OCI-LY7 (cell line): ENCODE results near the gene ACSM2A. TPM values are rescaled to one million over a fixed set of nuclear protein-coding genes. Genes with fewer than 3 reads are reported as not detected.

Experiments used
- BruUV-seq: library from RNA; stranded (reverse); fragments of 400-500 nt; replicated peaks from 2 replicates; lab custom pipeline; 2021; lab: Mats Ljungman, UMichigan
- CTCF ChIA-PET: fragments of 300-600 bp; sonication (Branson Sonifier 250); formaldehyde crosslinking; loops from one replicate; lab custom pipeline; 2022; ENCODE audit warnings: antibody characterized with exemption; ENCODE audit not compliant: unreplicated experiment; lab: Charles Lee
- POLR2A ChIA-PET: fragments of 300-600 bp; sonication (Branson Sonifier 250); formaldehyde crosslinking; loops from one replicate; lab custom pipeline; 2022; ENCODE audit warnings: antibody characterized with exemption; lab: Charles Lee
- DNase-seq: peaks from one replicate; pipeline ENCODE4 v3.0.0-alpha.2; 2015; ENCODE audit warnings: low spot score
- H2AFZ ChIP-seq: fragments of 200-600 bp; sonication (generic), shearing (Covaris generic); 2 replicates; pipeline ENCODE4 v1.6.1; 2014; ENCODE audit warnings: mild to moderate bottlenecking, antibody characterized with exemption, low read length, moderate library complexity
- H3K27ac ChIP-seq: fragments of 200-600 bp; sonication (generic); 2 replicates; pipeline ENCODE4 v1.5.1; 2014; ENCODE audit warnings: mixed run types, low read depth, mild to moderate bottlenecking, moderate library complexity, low read length, inconsistent platforms; ENCODE audit not compliant: poor library complexity, severe bottlenecking
- H3K36me3 ChIP-seq: fragments of 200-600 bp; sonication (generic); 2 replicates; pipeline ENCODE4 v1.6.1; 2014; ENCODE audit warnings: mild to moderate bottlenecking, antibody characterized with exemption, low read length, moderate library complexity, mixed read lengths; ENCODE audit not compliant: insufficient read depth
- H3K4me1 ChIP-seq: fragments of 200-600 bp; sonication (generic); 2 replicates; pipeline ENCODE4 v1.5.1; 2014; ENCODE audit warnings: mild to moderate bottlenecking, low read length; ENCODE audit not compliant: insufficient read depth, poor library complexity, severe bottlenecking
- H3K4me2 ChIP-seq: fragments of 200-600 bp; sonication (generic); 2 replicates; pipeline ENCODE4 v1.6.1; 2014; ENCODE audit warnings: mild to moderate bottlenecking, low read length
- H3K4me3 ChIP-seq: fragments of 200-600 bp; sonication (generic); 2 replicates; pipeline ENCODE4 v1.5.1; 2014; ENCODE audit warnings: mild to moderate bottlenecking, low read depth, low read length; ENCODE audit not compliant: poor library complexity, severe bottlenecking
- H3K79me2 ChIP-seq: fragments of 200-600 bp; sonication (generic); 2 replicates; pipeline ENCODE4 v1.6.1; 2016; ENCODE audit warnings: low read depth, mild to moderate bottlenecking, low read length, moderate library complexity, mixed read lengths; ENCODE audit not compliant: insufficient read depth
- H3K9me2 ChIP-seq: fragments of 200-600 bp; sonication (generic); 2 replicates; pipeline ENCODE4 v1.6.1; 2016; ENCODE audit warnings: mild to moderate bottlenecking, low read length, mixed read lengths; ENCODE audit not compliant: insufficient read depth
- H3K9me3 ChIP-seq: fragments of 200-600 bp; sonication (generic); 2 replicates; pipeline ENCODE4 v1.6.1; 2014; ENCODE audit warnings: mild to moderate bottlenecking, mixed run types, low read length, mixed read lengths
- H4K20me1 ChIP-seq: fragments of 200-600 bp; sonication (generic); 2 replicates; pipeline ENCODE4 v1.6.1; 2014; ENCODE audit warnings: mild to moderate bottlenecking, antibody characterized with exemption, low read length, moderate library complexity, mixed read lengths; ENCODE audit not compliant: insufficient read depth
- EZH2phosphoT487 ChIP-seq: fragments of 200-600 bp; sonication (generic); IDR thresholded peaks from 2 replicates; pipeline ENCODE4 v1.6.1; 2018; ENCODE audit warnings: low read depth, borderline replicate concordance, mild to moderate bottlenecking, mixed run types, antibody characterized with exemption, low read length, moderate library complexity, mixed read lengths
- intact Hi-C: fragments of 100-400 bp; cut with micrococcal nuclease; formaldehyde crosslinking; loops from one replicate; pipeline ENCODE4 v1.10.0; 2022; ENCODE audit not compliant: unreplicated experiment
- total RNA-seq, 2 experiments: library from RNA; depleted of rRNA in 1 of 2; stranded (reverse); fragments of >200 nt in 1 of 2; shearing (Covaris generic) in 1 of 2; gene quantifications; 2 replicates each; pipeline ENCODE4 v1.2.3, GENCODE V29; 2014 to 2022
- TF ChIP-seq, protein P1 (sequence below): fragments of 200-600 bp; sonication (generic); conservative IDR thresholded peaks from 2 replicates; pipeline ENCODE4 v1.5.1; 2014; ENCODE audit warnings: mild to moderate bottlenecking, antibody characterized with exemption, low read length, moderate library complexity, mixed read lengths

ACSM2A gene
- total RNA-seq, 2 experiments from 2014 or later = not detected

DNA sequence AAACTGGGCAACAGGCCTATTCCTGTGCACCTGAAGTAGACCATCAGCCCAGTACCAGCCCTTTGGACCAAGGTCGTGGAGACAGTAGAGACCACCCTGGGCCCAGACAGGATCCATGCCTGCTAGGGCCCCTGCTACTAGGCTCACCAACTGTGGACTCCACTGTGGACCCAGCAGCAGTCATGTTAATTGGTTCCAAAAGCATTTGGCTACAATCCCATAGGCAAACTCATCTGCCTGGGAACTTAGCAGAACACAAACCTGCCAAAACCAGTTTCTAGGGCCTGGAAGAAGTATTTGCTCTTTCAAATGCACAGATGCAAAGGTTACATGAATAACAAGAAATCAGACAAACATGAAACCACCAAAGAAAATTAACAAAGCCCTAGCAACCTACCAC, 53.1 kb downstream of the ACSM2A start:
- Histone ChIP-seq H3K4me1 (no peaks in the 10 kb centered on the region), H4K20me1 (no peaks in the 10 kb centered on the region), H3K4me3 (no peak overlapping the region), H3K79me2 (no peaks in the 10 kb centered on the region), H3K4me2 (no peak overlapping the region), H3K27ac (no peak overlapping the region), H3K9me3 (0 out of 2 replicates have a peak, but pooled peaks cover 4% of the 10 kb centered on the region), H3K36me3 (no peaks in the 10 kb centered on the region), H3K9me2 (no peaks in the 10 kb centered on the region), H2AFZ (no peak overlapping the region)
- no peak for DNase-seq
- no TSS peak for BruUV-seq
- TF ChIP-seq, protein P1, sequence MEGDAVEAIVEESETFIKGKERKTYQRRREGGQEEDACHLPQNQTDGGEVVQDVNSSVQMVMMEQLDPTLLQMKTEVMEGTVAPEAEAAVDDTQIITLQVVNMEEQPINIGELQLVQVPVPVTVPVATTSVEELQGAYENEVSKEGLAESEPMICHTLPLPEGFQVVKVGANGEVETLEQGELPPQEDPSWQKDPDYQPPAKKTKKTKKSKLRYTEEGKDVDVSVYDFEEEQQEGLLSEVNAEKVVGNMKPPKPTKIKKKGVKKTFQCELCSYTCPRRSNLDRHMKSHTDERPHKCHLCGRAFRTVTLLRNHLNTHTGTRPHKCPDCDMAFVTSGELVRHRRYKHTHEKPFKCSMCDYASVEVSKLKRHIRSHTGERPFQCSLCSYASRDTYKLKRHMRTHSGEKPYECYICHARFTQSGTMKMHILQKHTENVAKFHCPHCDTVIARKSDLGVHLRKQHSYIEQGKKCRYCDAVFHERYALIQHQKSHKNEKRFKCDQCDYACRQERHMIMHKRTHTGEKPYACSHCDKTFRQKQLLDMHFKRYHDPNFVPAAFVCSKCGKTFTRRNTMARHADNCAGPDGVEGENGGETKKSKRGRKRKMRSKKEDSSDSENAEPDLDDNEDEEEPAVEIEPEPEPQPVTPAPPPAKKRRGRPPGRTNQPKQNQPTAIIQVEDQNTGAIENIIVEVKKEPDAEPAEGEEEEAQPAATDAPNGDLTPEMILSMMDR = no peak
- TF ChIP-seq EZH2phosphoT487 = no peak
- intact Hi-C loops = no loop called here
- POLR2A ChIA-PET = no interaction called here
- CTCF ChIA-PET = no interaction called here

- 0 out of 2 replicates have a peak, but pooled peaks cover 4% of the 10 kb centered on the region for H3K9me3 ChIP-seq
- no peaks in the 10 kb centered on the region for H3K9me2 ChIP-seq
- ChIA-PET POLR2A (interaction anchor here (0.6 kb wide), 1 partner anchor 8 kb away, joined by 5 read pairs; no protein-coding TSS in a partner anchor), CTCF (no interaction called here)
- no peak for TF ChIP-seq EZH2phosphoT487
- TF ChIP-seq, protein P1 = no peak
- H3K27ac ChIP-seq = no peak overlapping the region
- no peaks in the 10 kb centered on the region for H4K20me1 ChIP-seq
- H3K4me1 ChIP-seq = no peaks in the 10 kb centered on the region
- no peaks in the 10 kb centered on the region for H3K79me2 ChIP-seq
- H2AFZ ChIP-seq = no peak overlapping the region
- BruUV-seq = no TSS peak
- no peak overlapping the region for H3K4me2 ChIP-seq
- intact Hi-C loops = no loop called here
- DNase-seq = no peak
- no peaks in the 10 kb centered on the region for H3K36me3 ChIP-seq
- H3K4me3 ChIP-seq = no peak overlapping the region
These were observed 56.0 kb downstream of the ACSM2A start for GRCh38 chr16:20507280-20507679.

DNA sequence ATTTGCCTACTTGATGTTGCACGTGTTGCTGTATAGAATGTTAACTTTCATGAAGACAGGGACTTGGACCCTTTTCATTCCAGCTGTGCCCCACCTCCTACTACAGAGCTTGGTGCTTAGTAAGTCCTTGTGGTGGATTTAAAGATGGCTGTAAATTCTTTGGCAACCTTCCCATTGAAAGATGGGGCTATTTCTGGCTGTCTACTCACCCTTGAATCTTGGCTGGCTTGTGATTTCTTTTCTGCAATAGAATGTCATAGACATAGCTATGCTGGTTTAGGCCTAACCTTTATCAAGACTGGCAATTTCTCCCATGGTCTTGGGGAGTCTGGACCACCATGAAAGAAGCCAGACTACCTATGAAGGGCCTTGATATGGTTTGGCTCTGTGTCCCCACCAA, 59.0 kb downstream of the ACSM2A start:
- 0 out of 2 replicates have a peak, but pooled peaks cover 4% of the 10 kb centered on the region for H3K9me3 ChIP-seq
- no peaks in the 10 kb centered on the region for H3K79me2 ChIP-seq
- no peaks in the 10 kb centered on the region for H3K36me3 ChIP-seq
- no TSS peak for BruUV-seq
- no peak for DNase-seq
- ChIA-PET CTCF (no interaction called here), POLR2A (interaction anchor here (1.0 kb wide), 1 partner anchor 9 kb away, joined by 3 read pairs; no protein-coding TSS in a partner anchor)
- H3K4me3 ChIP-seq = no peak overlapping the region
- intact Hi-C loops = no loop called here
- H3K4me1 ChIP-seq = no peaks in the 10 kb centered on the region
- no peak overlapping the region for H3K4me2 ChIP-seq
- H3K9me2 ChIP-seq = no peaks in the 10 kb centered on the region
- H2AFZ ChIP-seq = no peak overlapping the region
- TF ChIP-seq, protein P1 = no peak
- no peak for TF ChIP-seq EZH2phosphoT487
- no peak overlapping the region for H3K27ac ChIP-seq
- no peaks in the 10 kb centered on the region for H4K20me1 ChIP-seq
